HTR-8/SVneo (cell line): ENCODE results near the gene USH1C.

Experiments
- DNase-seq: peaks from one replicate; pipeline ENCODE4 v3.0.0; 2011; ENCODE audit warnings: low spot score, mixed read lengths; ENCODE audit not compliant: insufficient read length
- FAIRE-seq: peaks from 2 replicates; lab custom pipeline; 2011; peaks lifted over from hg19 to GRCh38; lab: Jason Lieb, UNC

Gene USH1C

GRCh38 chr11:17550450-17551346 lies 6.5 kb upstream of the USH1C start:
- FAIRE-seq (peak; percentile 38), DNase-seq (peak; percentile 46)

GRCh38 chr11:17548444-17548843 lies 4.2 kb upstream of the USH1C start:
- no peak for FAIRE-seq
- no peak for DNase-seq

- FAIRE-seq (no peak), DNase-seq (no peak)
Observed at GRCh38 chr11:17547932-17548331, 3.7 kb upstream of the USH1C start.

- DNase-seq (no peak), FAIRE-seq (no peak)
Observed at GRCh38 chr11:17547051-17547577, 2.9 kb upstream of the USH1C start, which contains the start of gene OTOG. TSS of gene OTOG (plus strand) at chr11:17547259. CDS start at chr11:17547373, 114 bp downstream.

GRCh38 chr11:17546240-17546639 lies 2.0 kb upstream of the USH1C start:
- no peak for FAIRE-seq

GRCh38 chr11:17543574-17544180 lies 539 bp downstream of the USH1C start:
- no peak for FAIRE-seq
- no peak for DNase-seq

More at GRCh38 chr11:17546240-17546639, 2.0 kb upstream of the USH1C start:
- no peak for DNase-seq

- DNase-seq (no peak), FAIRE-seq (no peak)
Observed at GRCh38 chr11:17543041-17543440, 1.2 kb downstream of the USH1C start.

GRCh38 chr11:17542249-17542648 lies 2.0 kb downstream of the USH1C start:
- no peak for FAIRE-seq
- no peak for DNase-seq

- DNase-seq (no peak), FAIRE-seq (no peak)
Observed at GRCh38 chr11:17541330-17541885, 2.8 kb downstream of the USH1C start.

GRCh38 chr11:17540807-17541206 lies 3.4 kb downstream of the USH1C start:
- no peak for FAIRE-seq
- no peak for DNase-seq

GRCh38 chr11:17538731-17539130 lies 5.5 kb downstream of the USH1C start:
- no peak for FAIRE-seq
- no peak for DNase-seq

- FAIRE-seq (no peak), DNase-seq (no peak)
Observed at GRCh38 chr11:17538054-17538453, 6.2 kb downstream of the USH1C start.

GRCh38 chr11:17537261-17537660 lies 7.0 kb downstream of the USH1C start:
- DNase-seq (no peak), FAIRE-seq (no peak)

- no peak for FAIRE-seq
Observed at GRCh38 chr11:17535488-17535887, 8.7 kb downstream of the USH1C start.

GRCh38 chr11:17533778-17534415 lies 10.3 kb downstream of the USH1C start:
- FAIRE-seq (no peak), DNase-seq (no peak)

More at GRCh38 chr11:17535488-17535887, 8.7 kb downstream of the USH1C start:
- no peak for DNase-seq

GRCh38 chr11:17533341-17533740 lies 10.9 kb downstream of the USH1C start:
- no peak for FAIRE-seq

GRCh38 chr11:17532784-17533183 lies 11.4 kb downstream of the USH1C start:
- DNase-seq: no peak
- FAIRE-seq: no peak

More at GRCh38 chr11:17533341-17533740, 10.9 kb downstream of the USH1C start:
- no peak for DNase-seq

- DNase-seq (no peak), FAIRE-seq (peak; percentile 31)
Observed at GRCh38 chr11:17531636-17532113, 12.5 kb downstream of the USH1C start.

- FAIRE-seq: no peak
- DNase-seq: no peak
Observed at GRCh38 chr11:17531071-17531600, 13.1 kb downstream of the USH1C start.

GRCh38 chr11:17529844-17530185 lies 14.4 kb downstream of the USH1C start:
- FAIRE-seq: no peak
- no peak for DNase-seq
